ENCODE results near the gene SOX10.
"Not testable (repeated sequence)": the region's sequence is repeated elsewhere in the genome, so short reads cannot be mapped to it uniquely, and the experiment has no call there.

Gene SOX10

DNA sequence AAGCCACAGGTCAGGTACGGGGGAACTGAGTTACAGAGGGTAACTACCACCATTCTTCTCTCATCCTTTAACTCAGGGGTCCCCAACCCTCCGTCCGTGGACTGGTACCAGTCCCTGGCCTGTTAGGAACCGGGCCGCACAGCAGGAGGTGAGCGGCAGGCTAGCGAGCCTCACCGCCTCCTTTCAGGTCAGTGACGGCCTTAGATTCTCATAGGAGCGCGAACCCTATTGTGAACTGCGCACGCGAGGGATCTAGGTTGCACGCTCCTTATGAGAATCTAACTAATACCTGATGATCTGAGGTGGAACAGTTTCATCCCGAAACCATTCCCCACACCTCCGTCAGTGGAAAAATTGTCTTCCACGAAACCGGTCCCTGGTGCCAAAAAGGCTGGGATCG lies 31.7 kb downstream of the SOX10 start:
- Histone ChIP-seq H3K36me3 (ENCODE audit: control insufficient read depth in 5 of 5, insufficient read depth in 5 of 5, low read length in 5 of 5) (peaks cover 3 to 12% (median 11%) of the 10 kb centered on the region in 5 donors), H3K4me3 (ENCODE audit: low read depth in 1 of 5, low read length in 5 of 5) (peak overlapping the region; percentile 81 to 97 (median 96)), H3K4me1 (ENCODE audit: control insufficient read depth in 5 of 5, insufficient read depth in 5 of 5, low read length in 5 of 5) (peaks cover 2 to 26% (median 24%) of the 10 kb centered on the region in 5 donors), H3K9ac (ENCODE audit: low read length in 5 of 5) (peak overlapping the region in 3 of 5 donors; percentile 97 to 99 (median 98))
- H3K9me3 ChIP-seq (ENCODE audit: control insufficient read depth in 5 of 5, low read length in 5 of 5); H3K27ac ChIP-seq (ENCODE audit: low read depth, low read length); H3K27me3 ChIP-seq (ENCODE audit: control insufficient read depth in 5 of 5, insufficient read depth in 4 of 5, low read length in 5 of 5): not testable (repeated sequence)

DNA sequence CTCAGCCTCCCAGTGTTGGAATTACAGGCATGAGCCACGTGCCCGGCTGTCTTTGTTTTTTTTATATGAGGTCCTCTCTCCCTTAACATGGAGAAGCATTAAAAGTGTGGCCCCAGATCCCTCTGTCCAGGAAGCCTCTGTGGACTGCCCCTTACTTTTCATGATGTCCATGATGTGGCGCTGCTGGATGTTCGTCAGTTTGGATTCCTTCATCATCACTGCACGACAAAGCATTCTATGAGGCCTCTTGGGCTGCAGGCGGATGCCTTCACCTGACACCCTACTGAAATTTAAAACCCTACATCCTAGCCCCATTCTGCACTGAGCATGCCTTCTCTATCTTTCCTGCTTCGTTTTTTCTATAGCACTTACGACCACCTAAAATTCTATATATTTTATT lies 33.0 kb downstream of the SOX10 start:
- Histone ChIP-seq H3K9ac (ENCODE audit: low read length in 5 of 5) (no peak overlapping the region), H3K4me1 (ENCODE audit: control insufficient read depth in 5 of 5, insufficient read depth in 5 of 5, low read length in 5 of 5) (peaks cover 2 to 26% (median 24%) of the 10 kb centered on the region in 5 donors), H3K36me3 (ENCODE audit: control insufficient read depth in 5 of 5, insufficient read depth in 5 of 5, low read length in 5 of 5) (no peaks in the 10 kb centered on the region), H3K27me3 (ENCODE audit: control insufficient read depth in 5 of 5, insufficient read depth in 4 of 5, low read length in 5 of 5) (no peaks in the 10 kb centered on the region), H3K27ac (ENCODE audit: low read depth, low read length) (no peak overlapping the region), H3K4me3 (ENCODE audit: low read depth in 1 of 5, low read length in 5 of 5) (no peak overlapping the region), H3K9me3 (ENCODE audit: control insufficient read depth in 5 of 5, low read length in 5 of 5) (no peaks in the 10 kb centered on the region)

DNA sequence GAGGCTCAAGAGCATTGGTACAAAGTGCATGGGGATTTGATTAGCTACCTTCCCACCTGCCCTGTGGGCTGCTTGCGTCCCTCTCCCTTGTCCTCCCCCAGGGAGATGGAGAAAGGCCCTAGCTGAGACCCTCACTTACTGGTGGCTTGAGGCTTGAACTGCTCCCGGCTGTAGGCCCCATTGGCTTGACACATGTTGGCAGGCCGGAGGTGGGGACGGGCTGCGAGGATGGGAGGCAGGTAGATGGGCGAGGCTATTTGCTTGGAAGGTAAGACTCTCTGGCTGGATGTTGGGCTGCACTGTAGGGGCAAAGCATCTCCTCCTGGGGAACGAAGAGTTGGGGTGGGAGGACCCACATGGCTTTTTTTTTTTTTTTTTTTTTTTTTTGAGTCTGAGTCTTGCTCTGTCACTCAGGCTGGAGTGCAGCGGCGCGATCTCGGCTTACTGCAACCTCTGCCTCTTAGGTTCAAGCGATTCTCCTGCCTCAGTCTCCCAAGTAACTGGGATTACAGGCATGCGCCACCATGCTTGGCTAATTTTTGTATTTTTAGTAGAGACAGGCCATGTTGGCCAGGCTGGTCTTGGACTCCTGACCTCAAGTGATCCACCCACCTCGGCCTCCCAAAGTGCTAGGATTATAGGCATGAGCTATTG lies 37.1 kb downstream of the SOX10 start:
- H3K9me3 ChIP-seq (ENCODE audit: control insufficient read depth in 5 of 5, low read length in 5 of 5); H3K4me3 ChIP-seq (ENCODE audit: low read depth in 1 of 5, low read length in 5 of 5); H3K9ac ChIP-seq (ENCODE audit: low read length in 5 of 5); H3K27ac ChIP-seq (ENCODE audit: low read depth, low read length); H3K27me3 ChIP-seq (ENCODE audit: control insufficient read depth in 5 of 5, insufficient read depth in 4 of 5, low read length in 5 of 5); H3K4me1 ChIP-seq (ENCODE audit: control insufficient read depth in 5 of 5, insufficient read depth in 5 of 5, low read length in 5 of 5): not testable (repeated sequence)
- H3K36me3 ChIP-seq (ENCODE audit: control insufficient read depth in 5 of 5, insufficient read depth in 5 of 5, low read length in 5 of 5): peaks cover 0 to 13% (median 7%) of the 10 kb centered on the region in 5 donors

DNA sequence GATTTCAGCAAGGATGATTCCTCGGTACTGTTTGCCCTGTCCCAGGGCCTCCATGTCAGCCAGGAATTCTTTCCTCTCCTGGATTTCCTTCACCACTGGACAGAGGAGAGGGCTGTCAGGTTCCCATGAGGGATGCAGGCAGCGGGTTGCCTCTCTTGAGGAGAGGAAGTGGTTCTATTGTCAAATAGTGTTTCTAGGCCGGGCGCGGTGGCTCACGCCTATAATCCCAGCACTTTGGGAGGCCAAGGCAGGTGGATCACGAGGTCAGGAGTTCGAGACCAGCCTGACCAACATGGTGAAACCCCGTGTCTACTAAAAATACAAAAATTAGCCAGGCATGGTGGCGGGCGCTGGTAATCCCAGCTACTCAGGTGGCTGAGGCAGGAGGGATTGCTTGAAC lies 39.9 kb downstream of the SOX10 start:
- H3K27ac ChIP-seq (ENCODE audit: low read depth, low read length); H3K4me1 ChIP-seq (ENCODE audit: control insufficient read depth in 5 of 5, insufficient read depth in 5 of 5, low read length in 5 of 5); H3K4me3 ChIP-seq (ENCODE audit: low read depth in 1 of 5, low read length in 5 of 5); H3K9ac ChIP-seq (ENCODE audit: low read length in 5 of 5); H3K9me3 ChIP-seq (ENCODE audit: control insufficient read depth in 5 of 5, low read length in 5 of 5); H3K27me3 ChIP-seq (ENCODE audit: control insufficient read depth in 5 of 5, insufficient read depth in 4 of 5, low read length in 5 of 5): not testable (repeated sequence)
- peaks cover 0 to 37% (median 27%) of the 10 kb centered on the region in 5 donors for H3K36me3 ChIP-seq (ENCODE audit: control insufficient read depth in 5 of 5, insufficient read depth in 5 of 5, low read length in 5 of 5)

DNA sequence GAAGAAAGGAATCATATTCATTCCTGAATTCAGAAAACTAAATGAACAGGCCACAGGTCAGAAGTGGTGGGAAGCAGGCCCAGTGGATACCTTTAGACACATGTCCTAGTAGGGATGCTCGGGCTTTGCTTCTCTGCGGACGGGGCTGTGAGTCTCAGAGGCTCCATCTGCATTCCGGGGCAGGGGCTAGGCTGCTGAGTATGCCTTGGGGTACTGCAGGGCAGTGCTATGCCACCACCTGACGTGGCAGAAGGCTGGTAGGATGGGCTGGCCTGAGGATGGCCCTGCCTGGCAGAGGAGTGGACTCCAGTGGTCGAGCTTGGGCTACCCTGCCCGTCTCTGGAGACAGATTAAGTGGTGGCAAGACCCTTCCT lies 40.5 kb downstream of the SOX10 start:
- Histone ChIP-seq H3K27me3 (ENCODE audit: control insufficient read depth in 5 of 5, insufficient read depth in 4 of 5, low read length in 5 of 5) (no peaks in the 10 kb centered on the region), H3K9ac (ENCODE audit: low read length in 5 of 5) (no peak overlapping the region), H3K27ac (ENCODE audit: low read depth, low read length) (no peak overlapping the region), H3K4me1 (ENCODE audit: control insufficient read depth in 5 of 5, insufficient read depth in 5 of 5, low read length in 5 of 5) (peaks cover 0 to 9% (median 7%) of the 10 kb centered on the region in 5 donors), H3K36me3 (ENCODE audit: control insufficient read depth in 5 of 5, insufficient read depth in 5 of 5, low read length in 5 of 5) (peaks cover 0 to 42% (median 29%) of the 10 kb centered on the region in 5 donors), H3K4me3 (ENCODE audit: low read depth in 1 of 5, low read length in 5 of 5) (no peak overlapping the region), H3K9me3 (ENCODE audit: control insufficient read depth in 5 of 5, low read length in 5 of 5) (no peaks in the 10 kb centered on the region)

DNA sequence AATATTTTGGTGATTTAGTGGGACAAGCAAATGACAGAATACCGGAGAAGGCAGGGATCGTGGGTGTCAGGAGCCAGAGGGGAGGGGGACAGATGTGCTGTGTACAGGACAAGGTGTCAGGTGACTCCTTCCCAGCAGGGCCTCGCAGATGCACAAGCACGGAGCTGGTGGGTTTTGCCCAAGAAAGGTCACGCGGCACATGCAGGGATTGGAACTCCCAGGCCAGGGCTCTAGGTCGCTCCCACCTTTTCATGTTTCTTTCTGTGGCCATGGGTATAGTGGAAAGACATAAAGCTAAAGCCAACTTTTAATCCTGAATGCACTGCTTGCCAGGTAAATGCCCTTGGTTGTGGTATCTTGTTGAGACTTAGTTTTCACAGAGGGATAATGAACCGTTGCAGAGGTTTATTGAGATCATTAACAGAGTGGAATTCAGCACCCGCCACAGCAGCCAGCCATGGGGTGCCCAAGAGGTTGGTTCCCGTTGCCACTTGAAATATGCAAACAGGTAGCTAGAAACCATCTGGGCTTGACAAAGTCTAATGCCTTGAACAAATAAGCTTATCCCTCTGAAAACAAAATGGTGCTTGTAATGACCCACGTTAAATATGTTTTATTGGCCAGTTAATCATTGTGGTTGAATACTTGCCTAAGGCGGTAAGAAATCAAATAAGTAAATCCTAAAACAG lies 41.1 kb downstream of the SOX10 start:
- Histone ChIP-seq H3K27ac (ENCODE audit: low read depth, low read length) (no peak overlapping the region), H3K4me1 (ENCODE audit: control insufficient read depth in 5 of 5, insufficient read depth in 5 of 5, low read length in 5 of 5) (peaks cover 0 to 9% (median 7%) of the 10 kb centered on the region in 5 donors), H3K36me3 (ENCODE audit: control insufficient read depth in 5 of 5, insufficient read depth in 5 of 5, low read length in 5 of 5) (peaks cover 0 to 42% (median 29%) of the 10 kb centered on the region in 5 donors), H3K4me3 (ENCODE audit: low read depth in 1 of 5, low read length in 5 of 5) (no peak overlapping the region), H3K9ac (ENCODE audit: low read length in 5 of 5) (no peak overlapping the region), H3K27me3 (ENCODE audit: control insufficient read depth in 5 of 5, insufficient read depth in 4 of 5, low read length in 5 of 5) (no peaks in the 10 kb centered on the region), H3K9me3 (ENCODE audit: control insufficient read depth in 5 of 5, low read length in 5 of 5) (no peaks in the 10 kb centered on the region)

DNA sequence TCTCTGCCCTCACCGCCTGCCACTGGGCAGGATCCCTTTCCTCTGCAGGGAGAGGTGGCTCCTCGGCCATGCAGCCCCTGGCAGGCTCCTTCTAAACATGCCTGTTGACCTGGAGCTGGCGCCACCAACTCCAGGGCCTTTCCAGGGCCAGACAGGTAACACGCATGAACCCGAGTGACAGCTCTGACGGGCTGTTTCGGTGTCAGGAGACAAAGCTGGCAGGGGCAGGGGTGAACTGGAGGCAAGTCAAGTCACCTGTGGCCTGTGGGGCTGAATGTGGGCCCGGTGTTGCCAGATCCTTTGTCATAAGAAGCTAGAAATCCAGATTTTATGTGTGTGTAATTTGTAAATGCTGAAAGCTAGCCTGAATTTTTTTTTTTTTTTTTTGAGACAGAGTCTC lies 42.2 kb downstream of the SOX10 start:
- no peaks in the 10 kb centered on the region for H3K27me3 ChIP-seq (ENCODE audit: control insufficient read depth in 5 of 5, insufficient read depth in 4 of 5, low read length in 5 of 5)
- peaks cover 0 to 51% (median 37%) of the 10 kb centered on the region in 5 donors for H3K36me3 ChIP-seq (ENCODE audit: control insufficient read depth in 5 of 5, insufficient read depth in 5 of 5, low read length in 5 of 5)
- no peak overlapping the region for H3K9ac ChIP-seq (ENCODE audit: low read length in 5 of 5)
- H3K4me3 ChIP-seq (ENCODE audit: low read depth in 1 of 5, low read length in 5 of 5): no peak overlapping the region
- H3K4me1 ChIP-seq (ENCODE audit: control insufficient read depth in 5 of 5, insufficient read depth in 5 of 5, low read length in 5 of 5): peaks cover 0 to 9% (median 7%) of the 10 kb centered on the region in 5 donors
- no peaks in the 10 kb centered on the region for H3K9me3 ChIP-seq (ENCODE audit: control insufficient read depth in 5 of 5, low read length in 5 of 5)
- H3K27ac ChIP-seq (ENCODE audit: low read depth, low read length): no peak overlapping the region

DNA sequence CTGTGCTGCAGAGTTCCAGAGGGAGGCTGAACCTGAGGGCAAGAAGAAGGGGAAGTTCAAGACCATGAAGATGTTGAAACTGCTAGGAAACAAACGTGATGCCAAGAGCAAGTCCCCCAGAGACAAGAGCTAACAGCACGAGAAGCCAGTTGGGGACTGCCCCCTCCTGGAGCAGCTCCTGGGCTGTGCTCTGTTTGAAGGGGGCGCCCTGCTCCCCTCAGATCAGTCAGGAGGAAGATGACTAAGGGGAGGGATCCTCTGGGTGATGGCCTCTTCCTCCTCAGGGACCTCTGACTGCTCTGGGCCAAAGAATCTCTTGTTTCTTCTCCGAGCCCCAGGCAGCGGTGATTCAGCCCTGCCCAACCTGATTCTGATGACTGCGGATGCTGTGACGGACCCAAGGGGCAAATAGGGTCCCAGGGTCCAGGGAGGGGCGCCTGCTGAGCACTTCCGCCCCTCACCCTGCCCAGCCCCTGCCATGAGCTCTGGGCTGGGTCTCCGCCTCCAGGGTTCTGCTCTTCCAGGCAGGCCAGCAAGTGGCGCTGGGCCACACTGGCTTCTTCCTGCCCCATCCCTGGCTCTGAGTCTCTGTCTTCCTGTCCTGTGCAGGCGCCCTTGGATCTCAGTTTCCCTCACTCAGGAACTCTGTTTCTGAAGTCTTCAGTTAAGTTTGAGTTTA lies 43.5 kb downstream of the SOX10 start:
- H3K27ac ChIP-seq (ENCODE audit: low read depth, low read length): no peak overlapping the region
- H3K4me1 ChIP-seq (ENCODE audit: control insufficient read depth in 5 of 5, insufficient read depth in 5 of 5, low read length in 5 of 5): peaks cover 0 to 9% (median 7%) of the 10 kb centered on the region in 5 donors
- no peak overlapping the region for H3K4me3 ChIP-seq (ENCODE audit: low read depth in 1 of 5, low read length in 5 of 5)
- peaks cover 0 to 55% (median 43%) of the 10 kb centered on the region in 5 donors for H3K36me3 ChIP-seq (ENCODE audit: control insufficient read depth in 5 of 5, insufficient read depth in 5 of 5, low read length in 5 of 5)
- H3K9ac ChIP-seq (ENCODE audit: low read length in 5 of 5): peak overlapping the region in 1 of 5 donors; percentile 45
- H3K9me3 ChIP-seq (ENCODE audit: control insufficient read depth in 5 of 5, low read length in 5 of 5): no peaks in the 10 kb centered on the region
- no peaks in the 10 kb centered on the region for H3K27me3 ChIP-seq (ENCODE audit: control insufficient read depth in 5 of 5, insufficient read depth in 4 of 5, low read length in 5 of 5)

DNA sequence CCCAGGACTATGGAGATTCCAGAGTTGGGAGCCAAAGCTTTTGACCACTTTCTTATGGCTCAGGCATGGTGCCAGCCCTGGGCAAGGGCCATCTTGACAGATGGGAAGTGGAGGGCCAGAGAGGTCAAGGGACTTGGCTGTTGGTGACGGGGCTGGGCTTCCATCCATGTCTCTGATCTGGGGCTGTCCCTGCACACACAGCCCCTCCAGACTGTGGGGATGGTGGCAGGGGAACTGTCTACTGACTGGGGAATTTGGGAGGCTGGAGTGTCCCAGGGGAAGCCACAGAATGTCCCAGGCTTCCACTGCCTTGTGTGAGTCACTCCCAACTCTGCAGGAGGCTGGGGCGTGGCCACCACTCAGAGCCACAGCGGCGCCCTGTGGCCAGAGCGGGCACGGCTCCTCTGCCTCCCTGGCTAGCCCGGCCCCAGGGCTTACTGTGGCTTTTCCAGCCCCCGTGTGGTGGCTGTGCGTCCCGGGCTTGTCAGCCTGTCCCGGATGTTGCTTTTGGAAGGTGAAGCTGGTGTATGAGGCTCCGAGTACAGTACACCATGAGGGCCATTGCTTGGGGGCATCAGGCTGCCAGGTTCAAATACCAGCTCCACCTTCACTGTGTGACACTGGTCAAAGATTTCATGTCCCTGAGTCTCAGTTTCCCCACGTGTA lies 50.5 kb downstream of the SOX10 start:
- Histone ChIP-seq H3K4me3 (ENCODE audit: low read depth in 1 of 5, low read length in 5 of 5) (peak overlapping the region in 1 of 5 donors; percentile 2), H3K27me3 (ENCODE audit: control insufficient read depth in 5 of 5, insufficient read depth in 4 of 5, low read length in 5 of 5) (no peaks in the 10 kb centered on the region), H3K27ac (ENCODE audit: low read depth, low read length) (peak overlapping the region; percentile 91), H3K36me3 (ENCODE audit: control insufficient read depth in 5 of 5, insufficient read depth in 5 of 5, low read length in 5 of 5) (peaks cover 0 to 54% (median 34%) of the 10 kb centered on the region in 5 donors), H3K9me3 (ENCODE audit: control insufficient read depth in 5 of 5, low read length in 5 of 5) (no peaks in the 10 kb centered on the region), H3K9ac (ENCODE audit: low read length in 5 of 5) (peak overlapping the region in 2 of 5 donors; percentile 0 to 43), H3K4me1 (ENCODE audit: control insufficient read depth in 5 of 5, insufficient read depth in 5 of 5, low read length in 5 of 5) (peaks cover 5 to 26% (median 15%) of the 10 kb centered on the region in 5 donors)

Measured in subcutaneous abdominal adipose tissue (tissue), 5 donors.